Common myeloid progenitor, CD34-positive (primary cell): ENCODE measurements around the gene OSBPL10.
A peak's percentile ranks its signal among the peaks of the same experiment; 100 is the strongest.

Experiments
- CTCF ChIA-PET: fragments of 350-600 bp; sonication (Branson Sonifier 250); formaldehyde crosslinking; loops from one replicate; lab custom pipeline; 2021; ENCODE audit warnings: antibody characterized with exemption; lab: Charles Lee
- POLR2A ChIA-PET: fragments of 350-600 bp; sonication (Branson Sonifier 250); formaldehyde crosslinking; loops from one replicate; lab custom pipeline; 2021; ENCODE audit warnings: antibody characterized with exemption; lab: Charles Lee
- DNase-seq, 3 donors: peaks; one replicate each; pipeline versions ENCODE4 v3.0.0 to v3.0.0-alpha.2; 2013
- H3K27ac ChIP-seq, 2 experiments: 1 replicate in 1 of 2; 2 replicates in 1 of 2; pipeline ENCODE4 v1.7.0; 2013; ENCODE audit warnings: inconsistent platforms in 2 of 2, low read length in 2 of 2, mild to moderate bottlenecking in 2 of 2, low read depth in 1 of 2, moderate library complexity in 1 of 2; ENCODE audit not compliant: severe bottlenecking in 2 of 2, insufficient read depth in 1 of 2, poor library complexity in 1 of 2
- H3K27me3 ChIP-seq, 5 experiments: replicated peaks in 2 of 5; 1 replicate in 3 of 5; 2 replicates in 2 of 5; pipeline versions ENCODE4 v1.6.1 to v1.7.0; 2013; ENCODE audit warnings: low read length in 4 of 5, mild to moderate bottlenecking in 2 of 5, moderate library complexity in 2 of 5, inconsistent platforms in 1 of 5; ENCODE audit not compliant: insufficient read depth in 5 of 5, control insufficient read depth in 4 of 5
- H3K36me3 ChIP-seq, 4 experiments: 1 replicate in 2 of 4; 2 replicates in 2 of 4; pipeline versions ENCODE4 v1.6.1 to v1.7.0; 2013; ENCODE audit warnings: low read length in 3 of 4, control low read depth in 1 of 4, mild to moderate bottlenecking in 1 of 4; ENCODE audit not compliant: control insufficient read depth in 4 of 4, insufficient read depth in 4 of 4
- H3K4me1 ChIP-seq, 4 experiments: 1 replicate in 3 of 4; 2 replicates in 1 of 4; pipeline versions ENCODE4 v1.6.1 to v1.7.1; 2013; ENCODE audit warnings: low read length in 3 of 4, mild to moderate bottlenecking in 3 of 4, control low read depth in 1 of 4, inconsistent platforms in 1 of 4, moderate library complexity in 1 of 4; ENCODE audit not compliant: control insufficient read depth in 4 of 4, insufficient read depth in 4 of 4; ENCODE audit errors: control extremely low read depth in 1 of 4
- H3K4me3 ChIP-seq, 7 experiments: 1 replicate in 4 of 7; 2 replicates in 3 of 7; pipeline versions ENCODE4 v1.5.1 to v1.7.0; 2013; ENCODE audit warnings: mild to moderate bottlenecking in 7 of 7, low read length in 6 of 7, moderate library complexity in 6 of 7, inconsistent platforms in 2 of 7, low read depth in 2 of 7, control low read depth in 1 of 7; ENCODE audit not compliant: insufficient read depth in 4 of 7, control insufficient read depth in 1 of 7; ENCODE audit errors: extremely low read depth in 1 of 7
- H3K9me3 ChIP-seq, 5 experiments: 1 replicate in 4 of 5; 2 replicates in 1 of 5; pipeline versions ENCODE4 v1.6.1 to v1.7.1; 2013; ENCODE audit warnings: low read length in 4 of 5, mild to moderate bottlenecking in 2 of 5, inconsistent platforms in 1 of 5, low read depth in 1 of 5, moderate library complexity in 1 of 5; ENCODE audit not compliant: control insufficient read depth in 4 of 5, insufficient read depth in 2 of 5; ENCODE audit errors: control extremely low read depth in 1 of 5
- WGBS: methylation state at CpG from one replicate; pipeline ENCODE4 v1.1.5; 2013; ENCODE audit not compliant: insufficient coverage; 5-methylcytosine and 5-hydroxymethylcytosine counted together

The OSBPL10 gene

DNA sequence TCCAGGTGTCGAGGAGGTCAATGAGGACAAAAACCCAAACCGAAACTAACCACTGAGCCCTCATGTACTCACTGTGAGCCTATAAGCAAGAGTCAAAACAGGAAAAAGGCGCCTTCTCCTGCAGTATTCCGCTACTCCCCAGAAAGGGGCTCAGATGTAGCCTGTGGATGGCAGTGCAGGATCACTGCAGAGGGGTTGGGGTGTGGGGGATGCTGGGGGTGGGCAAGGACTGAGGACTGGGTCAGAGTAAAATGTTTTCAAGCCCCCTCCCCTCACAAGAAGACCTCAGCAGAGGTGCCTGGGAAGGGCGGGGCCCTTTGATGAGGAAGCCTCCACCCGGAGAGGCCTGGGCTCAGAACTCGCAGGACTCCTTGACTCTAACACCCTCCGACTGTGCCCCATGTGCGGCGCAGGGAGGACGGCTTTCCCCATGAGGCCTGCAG is 170.1 kb downstream of the OSBPL10 start:
- no peak for DNase-seq
- Histone ChIP-seq H3K36me3 (no peaks in the 10 kb centered on the region), H3K27me3 (no peaks in the 10 kb centered on the region), H3K27ac (no peak overlapping the region), H3K4me1 (no peaks in the 10 kb centered on the region), H3K9me3 (no peaks in the 10 kb centered on the region), H3K4me3 (no peak overlapping the region)
- WGBS: 97% methylated on average over 5 of the region's 11 CpGs
- ChIA-PET CTCF (no interaction called here), POLR2A (no interaction called here)

DNA sequence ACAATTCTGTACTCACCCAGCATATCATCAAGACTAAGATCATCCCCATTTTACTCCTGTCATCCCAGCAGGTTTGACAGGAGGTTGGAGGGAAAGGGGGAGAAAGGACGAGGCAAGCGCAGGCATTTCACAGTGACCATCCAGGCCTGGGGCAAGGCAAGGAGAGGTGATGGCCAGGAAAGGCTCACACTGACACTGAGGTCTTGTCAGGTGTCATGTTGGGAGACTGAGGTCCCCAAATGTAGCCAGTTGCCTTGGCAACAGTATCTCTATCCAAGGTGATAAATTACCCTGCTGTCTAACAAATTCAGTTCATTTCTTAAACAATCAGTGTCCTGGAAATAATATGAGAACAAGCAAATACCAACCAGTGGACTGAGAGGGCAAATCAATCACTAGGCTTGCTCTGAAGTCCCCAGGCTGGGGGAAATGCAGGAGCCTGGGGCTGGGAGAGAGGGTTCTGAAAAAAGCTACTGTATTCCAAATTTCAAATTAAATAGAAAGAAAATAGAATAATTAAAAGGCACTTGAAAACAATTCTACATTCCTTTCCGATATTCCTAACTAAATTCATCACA is 172.8 kb downstream of the OSBPL10 start:
- no peaks in the 10 kb centered on the region for H3K27me3 ChIP-seq
- POLR2A ChIA-PET: no interaction called here
- no peaks in the 10 kb centered on the region for H3K36me3 ChIP-seq
- H3K4me3 ChIP-seq: no peak overlapping the region
- no peak overlapping the region for H3K27ac ChIP-seq
- H3K9me3 ChIP-seq: no peaks in the 10 kb centered on the region
- DNase-seq: no peak
- H3K4me1 ChIP-seq: no peaks in the 10 kb centered on the region
- CTCF ChIA-PET: no interaction called here
- 93% methylated on average over 3 of the region's 3 CpGs for WGBS

DNA sequence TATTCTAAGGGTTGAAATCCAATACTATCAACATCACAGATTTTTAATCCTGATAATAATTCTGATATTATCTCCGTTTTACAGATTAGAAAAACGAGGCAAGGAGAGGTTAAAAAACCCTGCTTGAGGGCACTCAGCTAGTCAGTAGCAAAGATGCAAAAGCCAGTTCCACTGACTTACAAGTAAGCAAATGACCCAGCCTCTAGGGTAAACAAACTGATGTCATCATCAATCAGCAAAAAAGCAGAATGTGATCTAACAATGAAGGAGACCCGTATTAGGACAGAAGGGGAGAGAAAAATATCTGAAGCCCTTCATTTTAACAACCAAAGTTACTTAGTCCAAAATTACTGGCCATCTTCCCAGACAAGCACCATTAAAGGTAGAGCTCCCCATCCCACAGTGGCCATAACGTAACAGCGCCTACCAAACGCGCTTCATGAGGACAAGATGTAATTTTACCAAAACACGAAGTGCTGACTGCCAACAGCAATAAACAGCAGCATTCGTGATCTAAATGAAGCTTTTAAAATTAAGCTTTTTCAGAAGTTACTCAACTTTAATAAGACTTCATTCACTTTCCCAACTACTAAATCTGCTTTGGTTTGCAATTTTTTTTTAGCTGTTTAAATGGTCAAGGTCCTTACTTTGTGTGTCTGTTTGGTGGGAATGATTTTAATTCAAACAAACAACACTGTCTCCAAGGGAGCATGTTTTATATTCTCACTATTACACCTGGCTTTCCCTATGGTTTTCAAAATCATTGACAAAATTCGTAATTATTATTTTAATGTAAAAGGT is 176.6 kb downstream of the OSBPL10 start:
- Histone ChIP-seq H3K4me1 (no peaks in the 10 kb centered on the region), H3K4me3 (no peak overlapping the region), H3K36me3 (no peaks in the 10 kb centered on the region), H3K27me3 (no peaks in the 10 kb centered on the region), H3K27ac (no peak overlapping the region), H3K9me3 (no peaks in the 10 kb centered on the region)
- 96% methylated on average over 8 of the region's 10 CpGs for WGBS
- CTCF ChIA-PET: interaction anchor here (0.6 to 1.1 kb wide), 2 partner anchors 34 to 180 kb away, joined by 3 read pairs; no protein-coding TSS in a partner anchor
- DNase-seq: no peak
- POLR2A ChIA-PET: no interaction called here

DNA sequence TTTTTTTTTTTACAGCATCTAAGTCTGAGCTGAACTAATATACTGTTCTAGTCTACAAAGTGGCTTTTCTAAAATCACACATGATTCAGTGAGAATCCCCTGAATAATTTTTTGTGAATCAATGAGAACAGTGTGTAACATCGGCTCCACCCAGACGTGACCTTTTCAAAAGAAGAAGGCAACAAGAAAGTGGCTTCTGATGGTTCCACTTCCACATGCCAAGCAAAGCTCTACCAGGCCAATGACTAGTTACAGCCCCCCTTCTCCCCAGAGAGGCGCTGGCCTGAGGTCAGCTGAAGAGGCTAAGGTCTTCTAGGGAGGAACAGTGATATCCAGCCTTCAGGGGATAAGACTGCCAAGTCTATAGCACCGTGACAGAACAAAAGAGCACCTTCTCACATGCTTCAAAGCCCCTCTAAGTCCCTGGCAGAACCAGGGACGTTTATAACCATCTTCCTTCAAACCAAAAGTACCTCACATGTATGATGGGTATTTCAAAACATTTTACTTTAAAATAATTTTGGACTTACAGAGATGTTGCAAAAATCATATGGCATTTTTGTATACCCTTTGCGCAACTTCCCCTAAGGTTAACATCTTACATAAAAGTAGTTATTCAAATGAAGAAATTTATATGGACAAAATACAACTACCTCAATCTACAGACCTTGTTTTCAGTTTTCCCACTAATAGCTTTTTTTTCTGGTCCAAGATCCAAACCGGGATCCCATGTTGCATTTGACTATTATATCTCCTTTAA is 177.9 kb downstream of the OSBPL10 start:
- no peak overlapping the region for H3K4me3 ChIP-seq
- CTCF ChIA-PET: no interaction called here
- WGBS: 100% methylated on average over 1 of the region's 7 CpGs
- no peaks in the 10 kb centered on the region for H3K36me3 ChIP-seq
- DNase-seq: peak in 1 of 3 donors; percentile 2
- H3K27me3 ChIP-seq: no peaks in the 10 kb centered on the region
- H3K4me1 ChIP-seq: no peaks in the 10 kb centered on the region
- no peak overlapping the region for H3K27ac ChIP-seq
- H3K9me3 ChIP-seq: no peaks in the 10 kb centered on the region
- POLR2A ChIA-PET: interaction anchor here (0.6 kb wide), 1 partner anchor 192 kb away, joined by 4 read pairs; no protein-coding TSS in a partner anchor

DNA sequence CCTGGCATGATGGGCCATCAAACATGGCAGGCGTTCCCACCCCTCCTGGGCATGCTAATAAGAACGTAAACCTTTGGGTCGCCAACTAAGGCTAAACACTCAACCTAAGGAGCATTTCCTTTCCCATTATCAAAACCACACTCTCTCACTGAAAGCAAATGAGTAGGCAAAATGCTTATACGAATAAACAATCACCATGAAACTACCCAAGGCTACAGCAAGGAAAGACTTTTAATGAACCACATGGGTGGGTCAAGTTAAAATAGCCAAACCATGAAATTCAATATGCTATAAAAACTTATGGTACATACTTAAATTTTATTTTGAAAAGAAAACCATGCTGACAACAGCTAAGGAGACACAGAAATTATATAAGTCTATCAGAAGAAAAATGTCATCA is 180.6 kb downstream of the OSBPL10 start:
- no peak for DNase-seq
- Histone ChIP-seq H3K36me3 (no peaks in the 10 kb centered on the region), H3K4me1 (no peaks in the 10 kb centered on the region), H3K4me3 (no peak overlapping the region), H3K27ac (no peak overlapping the region), H3K27me3 (no peaks in the 10 kb centered on the region), H3K9me3 (no peaks in the 10 kb centered on the region)
- WGBS: 100% methylated on average over 1 of the region's 4 CpGs
- CTCF ChIA-PET: no interaction called here
- POLR2A ChIA-PET: no interaction called here

DNA sequence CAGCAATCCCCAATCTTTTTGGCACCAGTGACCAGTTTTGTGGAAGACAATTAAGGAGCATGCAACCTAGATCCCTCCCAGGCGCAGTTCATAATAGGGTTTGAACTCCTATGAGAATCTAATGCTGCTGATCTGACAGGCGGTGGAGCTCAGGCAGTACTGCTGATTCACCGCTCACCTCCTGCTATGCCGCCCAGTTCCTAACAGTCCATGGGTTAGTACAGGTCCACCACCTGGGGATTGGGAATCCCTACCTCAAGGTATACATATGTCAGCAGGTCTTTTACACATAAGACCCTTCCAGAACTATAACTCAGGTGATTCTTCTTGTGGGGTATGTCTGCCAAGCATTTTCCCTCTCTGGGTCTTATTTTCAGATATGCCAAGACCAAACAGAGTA is 182.2 kb downstream of the OSBPL10 start:
- H3K27ac ChIP-seq: no peak overlapping the region
- ChIA-PET POLR2A (no interaction called here), CTCF (no interaction called here)
- H3K4me3 ChIP-seq: no peak overlapping the region
- no peak for DNase-seq
- H3K9me3 ChIP-seq: no peaks in the 10 kb centered on the region
- no peaks in the 10 kb centered on the region for H3K27me3 ChIP-seq
- whole genome bisulfite sequencing: 100% methylated on average over 4 of the region's 4 CpGs
- no peaks in the 10 kb centered on the region for H3K4me1 ChIP-seq
- H3K36me3 ChIP-seq: no peaks in the 10 kb centered on the region

DNA sequence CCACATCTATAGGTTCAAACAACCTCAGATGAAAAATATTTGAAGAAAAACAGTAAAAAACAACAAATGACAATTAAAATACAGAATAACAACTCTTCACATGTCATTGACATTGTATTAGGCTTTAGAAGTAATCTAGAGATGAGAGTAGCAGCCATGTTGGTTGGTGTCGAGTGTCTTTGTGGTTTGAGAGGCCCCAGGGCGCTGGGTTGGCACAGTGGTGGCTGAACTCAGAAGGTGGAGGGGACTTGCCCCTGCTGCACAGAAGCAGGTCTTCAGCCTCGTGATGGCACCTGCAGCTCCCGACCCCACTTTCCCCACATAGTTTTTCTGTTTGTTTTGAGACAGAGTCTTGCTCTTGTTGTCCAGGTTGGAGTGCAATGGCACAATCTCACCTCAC is 187.2 kb downstream of the OSBPL10 start:
- Histone ChIP-seq H3K36me3 (no peaks in the 10 kb centered on the region), H3K4me1 (no peaks in the 10 kb centered on the region), H3K27me3 (no peaks in the 10 kb centered on the region), H3K4me3 (no peak overlapping the region), H3K27ac (no peak overlapping the region), H3K9me3 (no peaks in the 10 kb centered on the region)
- no peak for DNase-seq
- WGBS: 100% methylated on average over 4 of the region's 4 CpGs
- CTCF ChIA-PET: no interaction called here
- POLR2A ChIA-PET: no interaction called here
